HG03520 (cell line): ENCODE data around the gene PRLH.
"Not testable (repeated sequence)": the region's sequence is repeated elsewhere in the genome, so short reads cannot be mapped to it uniquely, and the experiment has no call there.

Source experiments
- ATAC-seq: cut with Tn5 transposase; IDR thresholded peaks from one replicate; pipeline ENCODE4 v1.9.1; 2021; ENCODE audit warnings: mild to moderate bottlenecking, moderate library complexity; ENCODE audit not compliant: unreplicated experiment

The PRLH gene

DNA sequence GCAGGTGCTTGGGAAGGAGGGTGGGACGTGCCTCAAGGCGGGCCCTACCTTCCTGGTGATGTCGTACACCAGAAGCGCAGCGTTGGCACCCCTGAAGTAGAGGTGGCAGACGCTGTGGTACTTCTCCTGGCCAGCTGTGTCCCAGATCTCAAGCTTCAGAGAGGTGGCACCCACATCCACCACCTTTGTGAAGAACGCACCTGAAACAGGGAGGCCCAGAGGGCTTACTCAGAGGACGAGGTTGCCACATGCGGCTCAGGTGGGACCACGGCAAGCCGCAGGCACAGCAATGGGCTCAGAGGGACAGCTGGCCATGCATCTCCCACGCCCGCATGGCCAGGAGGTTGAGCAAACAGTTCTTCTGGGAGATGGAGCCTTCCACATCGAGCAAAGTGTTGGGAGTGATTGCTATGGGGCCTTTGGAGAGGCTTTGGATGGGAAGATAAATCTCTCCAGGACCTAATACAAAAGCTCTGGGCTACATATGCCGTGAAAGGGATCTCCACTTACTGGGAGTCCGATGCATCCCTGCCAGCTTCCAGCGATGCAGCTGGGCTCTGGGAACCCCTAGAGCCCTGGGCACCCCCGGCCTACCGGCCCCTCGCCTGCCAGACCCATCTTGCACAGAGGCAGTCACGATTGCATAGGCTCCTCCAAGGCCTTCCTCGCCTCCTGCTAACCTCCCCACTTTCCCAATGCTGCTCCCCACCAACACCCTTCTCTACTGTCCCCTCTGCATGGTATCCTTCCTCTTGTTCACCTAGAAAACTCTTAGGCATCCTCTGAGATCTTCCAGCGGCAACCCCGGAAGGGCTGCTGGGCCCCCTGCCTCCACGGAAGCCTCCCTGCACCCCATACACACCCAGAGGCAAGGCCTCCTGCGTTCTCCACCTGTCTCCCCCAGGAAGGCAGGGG lies 11.8 kb downstream of the PRLH start:
- no peak for ATAC-seq

DNA sequence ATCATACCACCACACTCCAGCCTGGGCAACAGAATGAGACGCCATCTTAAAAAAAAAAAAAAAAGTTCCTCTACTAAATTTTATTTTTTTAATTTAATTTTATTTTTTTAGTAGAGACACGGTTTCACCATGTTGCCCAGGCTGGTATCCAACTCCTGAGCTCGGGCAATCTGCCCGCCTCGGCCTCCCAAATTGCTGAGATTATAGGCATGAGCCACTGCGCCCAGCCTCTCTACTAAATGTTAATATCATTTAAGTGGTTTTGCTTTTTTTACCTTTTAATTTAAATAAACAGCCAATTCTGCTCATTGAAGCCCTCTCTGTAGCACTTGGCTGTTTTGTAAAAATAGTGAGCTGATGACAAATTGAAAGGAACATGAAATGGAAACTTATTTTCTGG lies 15.0 kb downstream of the PRLH start:
- no peak for ATAC-seq

DNA sequence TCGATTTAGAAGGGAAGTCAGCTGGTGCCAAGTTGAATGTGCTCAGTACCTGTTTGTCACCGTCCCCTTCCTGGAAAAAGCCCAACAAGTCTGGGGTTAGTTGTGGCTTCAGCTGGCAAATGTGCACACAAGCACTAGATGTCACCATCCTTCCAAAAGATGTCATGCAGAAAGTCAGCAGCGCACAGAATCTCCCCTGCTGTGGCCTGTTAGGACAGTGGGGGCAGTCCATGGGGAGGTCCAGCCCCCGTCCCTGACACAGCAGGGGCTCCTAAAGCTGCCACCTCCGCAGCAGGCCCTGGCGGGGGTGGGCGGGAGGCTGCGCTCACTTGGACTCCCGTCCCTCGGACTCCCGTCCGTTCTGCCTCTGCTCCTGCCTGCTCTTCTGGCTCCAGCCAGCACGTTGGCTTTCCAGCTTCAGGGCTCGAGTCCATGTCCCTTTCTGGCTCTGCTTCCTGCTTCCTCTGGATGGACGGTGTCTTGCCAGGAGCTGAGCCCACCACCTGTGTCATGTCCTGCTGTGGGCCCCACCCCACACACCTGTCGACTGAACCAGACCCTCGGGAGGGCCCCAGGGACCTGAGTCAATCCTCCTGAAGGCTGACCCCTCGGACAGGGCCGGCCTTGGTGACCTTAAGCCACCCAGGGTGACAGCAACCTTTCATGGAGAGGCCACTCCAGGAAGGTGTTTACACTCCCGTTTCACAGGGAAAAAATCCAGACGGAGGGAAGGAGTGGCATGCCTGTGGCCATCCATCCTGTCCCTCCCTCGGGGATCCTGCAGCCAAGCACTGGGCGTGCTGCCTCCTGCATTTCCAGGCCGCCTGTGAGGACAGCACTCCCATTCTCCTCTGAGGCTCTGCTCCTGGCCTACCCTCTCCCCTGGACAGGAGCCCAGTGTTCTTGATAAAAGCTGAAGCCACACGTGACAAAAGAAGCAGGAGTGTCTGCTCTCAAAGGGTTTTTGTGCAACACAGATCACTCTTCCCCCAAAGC lies 15.7 kb downstream of the PRLH start:
- no peak for ATAC-seq

DNA sequence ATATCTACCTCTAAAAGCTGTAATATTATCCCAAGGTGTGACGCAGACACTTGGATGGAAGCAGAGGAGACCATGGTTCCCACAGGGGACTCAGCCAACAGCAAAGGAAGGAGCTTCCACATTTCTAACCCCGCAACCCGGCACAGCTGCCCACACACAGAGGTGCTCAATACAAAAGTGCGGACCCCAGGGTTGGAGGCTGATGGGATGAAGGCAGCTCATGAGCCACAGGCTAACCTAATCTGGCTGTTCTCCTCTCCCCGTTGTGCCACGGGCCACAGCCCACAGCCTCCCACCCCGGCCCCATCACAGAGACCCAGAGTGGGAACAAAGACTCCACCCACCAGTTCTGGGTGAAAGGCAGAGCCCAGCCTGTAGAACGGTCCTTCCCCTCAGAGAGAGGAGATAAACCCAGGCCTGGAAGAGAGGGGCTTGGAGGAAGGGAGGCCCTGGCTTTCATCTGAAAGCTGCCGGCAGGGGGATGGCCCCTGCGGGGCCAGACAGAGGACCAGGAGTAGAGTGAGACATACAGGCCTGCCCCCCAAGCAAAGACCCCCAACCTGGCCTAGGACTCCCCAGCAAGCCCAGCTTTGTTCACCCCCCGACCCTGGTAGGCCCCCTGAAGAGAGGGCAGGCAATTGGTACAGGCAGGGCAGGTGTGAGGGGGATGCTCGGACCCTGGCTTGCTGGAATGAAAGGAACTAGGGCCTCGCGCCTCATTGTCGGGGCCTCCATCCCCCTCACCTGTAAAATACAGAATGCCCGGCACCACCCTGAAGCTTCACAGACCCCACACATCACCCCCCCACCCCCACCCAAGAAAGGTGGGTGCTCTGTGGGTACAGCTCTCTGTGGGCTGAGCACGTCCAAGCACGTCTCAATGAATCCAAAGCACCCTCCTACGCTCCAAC lies 17.3 kb downstream of the PRLH start:
- ATAC-seq = no peak

DNA sequence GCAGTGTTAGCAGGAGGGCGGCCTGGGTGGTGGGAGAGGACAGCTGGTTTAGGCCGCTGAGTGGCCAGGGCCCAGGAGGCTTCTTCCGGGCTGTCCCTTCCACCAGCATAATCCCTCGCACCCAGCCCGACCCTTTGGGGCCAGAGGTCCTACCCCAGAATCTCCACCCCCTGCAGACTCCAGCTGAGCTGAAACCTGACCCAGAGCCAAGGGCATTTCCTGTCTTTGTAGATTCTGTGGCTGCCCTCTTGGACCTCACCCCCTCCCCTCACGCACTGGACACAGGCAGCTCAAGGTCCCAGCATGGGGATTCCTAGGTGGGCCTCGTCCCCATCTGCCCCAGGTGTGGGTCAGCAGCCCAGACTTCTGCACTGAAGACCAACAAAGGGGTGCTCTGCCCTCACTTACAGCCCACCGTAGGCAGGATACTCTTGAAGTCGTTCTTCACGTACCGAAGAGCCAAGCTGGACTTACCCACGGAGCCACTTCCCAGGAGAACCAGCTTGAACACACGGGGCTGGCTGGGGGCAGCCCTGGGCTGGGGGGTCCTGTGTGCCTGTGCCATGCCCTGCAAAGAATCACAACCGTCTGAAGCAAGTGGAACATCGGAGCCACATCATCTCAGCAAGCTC lies 19.3 kb downstream of the PRLH start:
- ATAC-seq = no peak

DNA sequence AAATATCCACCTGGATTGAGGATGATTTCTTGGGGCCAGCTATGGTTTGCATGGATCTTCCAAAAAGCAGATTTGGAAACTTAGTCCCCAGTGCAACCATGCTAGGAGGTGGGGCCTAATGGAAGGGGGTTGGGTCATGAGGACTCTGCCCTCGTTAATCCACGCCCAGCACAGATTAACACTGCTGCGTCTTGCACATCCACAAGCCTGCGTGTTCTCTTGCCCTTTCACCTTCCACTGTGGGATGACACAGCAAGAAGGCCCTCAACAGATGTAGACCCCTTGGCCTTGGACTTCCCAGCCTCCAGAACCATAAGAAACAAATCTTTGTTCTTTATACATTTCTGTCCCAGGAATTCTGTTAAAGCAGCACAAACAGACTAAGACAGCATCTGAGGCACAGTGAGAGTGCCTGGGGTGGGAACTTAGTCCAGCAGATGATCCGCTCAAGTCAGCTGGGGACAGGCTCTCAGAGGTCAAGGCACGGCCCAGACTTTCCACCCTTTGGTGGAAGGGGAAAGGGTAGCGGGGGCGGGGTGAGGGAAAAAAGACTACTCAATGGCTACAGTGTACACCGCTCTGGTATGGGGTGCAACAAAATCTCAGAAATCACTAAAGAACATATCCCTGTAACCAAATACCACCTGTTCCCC lies 21.8 kb downstream of the PRLH start:
- ATAC-seq = no peak

DNA sequence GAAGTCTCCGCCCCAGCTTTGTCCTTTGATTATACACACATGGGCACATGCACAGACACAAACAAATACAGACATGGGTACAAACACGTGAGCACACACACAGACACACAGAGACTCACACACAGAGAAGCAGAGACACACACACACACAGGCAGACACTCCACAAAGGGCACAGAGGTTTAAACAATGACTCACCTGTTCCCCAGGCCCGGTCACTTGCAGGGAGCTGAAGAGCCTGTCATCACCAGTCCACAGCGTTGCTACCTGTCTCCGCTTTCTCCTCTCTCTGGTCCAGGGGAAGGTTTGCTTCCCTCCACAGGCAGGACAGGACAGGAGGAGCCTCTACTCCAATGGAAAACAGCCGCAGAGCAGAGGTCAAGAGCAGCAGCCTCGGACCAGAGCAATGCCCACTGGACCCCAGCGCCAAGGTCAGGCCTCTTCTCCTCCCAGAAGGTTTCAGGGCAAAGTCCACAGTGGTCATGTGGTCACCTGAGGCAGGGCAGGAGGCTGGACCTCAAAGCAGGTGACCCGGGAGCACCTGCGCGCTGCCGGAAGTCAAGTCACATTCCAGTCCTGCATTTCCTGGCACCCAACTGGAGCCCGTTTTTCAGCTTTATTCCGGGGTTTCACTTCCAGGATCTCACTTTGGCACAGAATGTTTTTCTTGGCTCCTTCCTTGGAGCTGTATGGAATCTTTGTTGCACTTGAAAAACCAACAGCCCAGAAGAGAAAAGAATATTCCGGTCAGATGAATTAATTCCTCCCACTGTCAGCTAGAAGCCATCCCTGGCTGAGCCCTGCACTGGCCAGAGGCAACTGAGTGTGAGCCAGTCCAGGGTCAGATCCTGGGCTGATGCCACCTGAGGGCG lies 24.1 kb downstream of the PRLH start, which contains the start of gene RAB17:
TSS of gene RAB17 (minus strand) at position 463 of the 869 bp plus-strand sequence. CDS start 4,580 bp downstream, outside the sequence.
- ATAC-seq = no peak

DNA sequence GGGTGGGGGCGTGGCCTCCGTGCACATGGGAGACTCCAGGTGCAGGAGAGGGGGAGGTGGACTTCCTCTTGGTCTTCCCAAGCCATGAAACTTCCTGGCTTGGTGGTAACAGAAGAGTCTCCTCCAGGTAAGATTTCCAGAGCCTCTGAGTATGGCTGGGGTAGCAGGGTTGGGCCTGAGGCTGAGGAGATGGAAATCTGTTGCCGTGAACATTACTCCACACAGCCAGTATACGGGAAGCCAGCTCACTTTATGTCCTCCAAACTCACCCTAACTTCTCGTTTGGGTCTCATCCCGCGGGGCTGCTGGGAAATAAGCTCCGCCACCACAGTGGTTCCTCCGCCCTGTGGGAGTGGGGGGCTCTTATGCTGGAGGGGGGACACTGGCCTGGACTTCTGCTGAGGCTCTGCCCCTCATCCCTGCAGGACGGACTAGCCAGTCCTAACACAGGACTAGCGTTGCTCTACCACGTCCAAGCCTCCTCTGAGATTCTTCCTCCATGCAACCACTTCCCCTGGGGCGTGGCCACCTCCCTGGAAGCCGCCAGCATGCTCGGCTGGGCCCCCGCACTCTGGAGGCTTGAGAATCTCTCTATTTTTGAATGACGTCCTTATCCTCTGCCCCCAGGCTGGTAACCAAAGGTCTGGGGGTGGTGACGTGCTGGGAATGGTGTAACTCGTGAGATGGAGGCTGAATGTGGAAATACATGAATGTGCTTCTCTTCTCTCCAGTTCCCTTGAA lies 24.9 kb downstream of the PRLH start:
- ATAC-seq = no peak

DNA sequence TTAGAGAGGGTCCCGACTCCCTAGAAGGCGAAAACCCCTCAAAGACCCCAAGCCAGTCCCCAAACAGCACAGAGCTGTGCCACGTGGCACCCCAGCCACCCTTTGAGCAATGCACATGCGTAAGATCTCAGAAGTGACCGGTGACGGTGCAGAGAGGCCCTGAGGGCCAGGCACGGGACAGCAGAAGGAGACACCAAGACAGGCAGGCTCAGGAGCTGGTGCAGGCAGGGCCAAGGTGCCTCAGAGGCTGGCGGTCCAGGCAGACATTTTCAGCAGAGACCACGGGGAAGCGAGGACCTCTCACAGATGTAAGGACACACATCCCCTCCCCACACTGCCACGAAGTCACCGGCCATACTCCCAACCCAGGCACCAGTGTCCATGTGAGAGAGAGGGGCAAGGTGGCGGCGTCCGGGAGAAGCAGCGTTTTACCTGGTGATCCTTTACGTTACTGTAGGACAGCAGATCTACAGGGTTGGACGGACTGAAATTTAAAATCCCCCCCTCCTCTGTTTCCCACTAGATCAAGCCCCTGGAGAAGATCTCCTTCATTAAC lies 26.1 kb downstream of the PRLH start:
- no peak for ATAC-seq

DNA sequence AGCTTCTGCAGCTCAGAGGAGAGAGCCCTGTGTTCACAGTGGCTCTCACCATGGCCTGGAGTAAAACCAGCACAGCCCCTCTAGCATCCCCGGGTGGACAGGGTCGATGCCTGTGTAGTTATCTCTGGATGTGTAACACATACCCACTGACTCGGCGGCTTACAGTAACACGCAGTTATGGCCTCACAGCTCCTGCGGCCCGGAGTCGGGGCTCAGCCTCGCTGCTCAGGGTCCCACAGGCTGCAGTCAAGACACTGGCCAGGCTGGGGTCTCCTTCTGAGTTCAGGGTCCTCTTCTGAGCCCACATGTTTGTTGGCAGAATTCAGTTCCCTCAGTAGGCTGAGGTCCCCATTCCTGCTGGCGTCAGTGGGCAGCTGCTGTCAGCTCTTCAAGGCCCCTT lies 26.7 kb downstream of the PRLH start:
- ATAC-seq = no peak

DNA sequence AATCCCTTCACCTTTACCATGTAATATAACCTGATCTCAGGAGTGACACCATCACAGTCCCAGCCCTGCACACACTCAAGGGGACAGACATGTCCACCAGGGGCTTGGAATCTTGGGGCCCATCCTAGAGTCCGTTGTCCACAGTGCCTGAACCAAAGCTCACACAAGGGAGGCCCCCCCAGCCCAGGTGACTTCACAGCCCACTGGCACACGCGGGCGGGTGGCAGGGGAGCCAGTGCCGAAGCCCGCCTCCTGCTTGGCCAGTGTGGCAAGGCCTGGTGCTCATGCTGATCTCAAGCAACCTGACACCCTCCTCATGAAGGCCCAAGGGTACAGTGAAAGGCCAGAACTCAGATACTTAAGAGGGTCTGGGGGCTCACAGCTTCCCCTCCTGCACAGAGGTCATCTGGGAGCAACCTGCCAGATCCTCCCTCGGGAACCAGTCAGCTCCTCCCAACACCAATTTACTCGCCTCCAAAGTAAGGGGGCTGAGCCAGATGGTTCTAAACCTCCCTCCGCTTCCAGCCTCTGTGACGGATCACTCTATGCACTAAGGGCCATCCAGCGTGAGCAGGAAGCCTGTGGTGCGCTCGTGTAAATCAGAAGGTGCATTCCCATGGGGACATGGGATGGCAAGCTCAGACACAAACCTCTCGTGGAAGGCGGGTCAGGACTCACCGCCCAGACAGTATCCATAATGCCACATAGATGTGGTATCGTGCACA lies 27.4 kb downstream of the PRLH start:
- ATAC-seq = no peak

DNA sequence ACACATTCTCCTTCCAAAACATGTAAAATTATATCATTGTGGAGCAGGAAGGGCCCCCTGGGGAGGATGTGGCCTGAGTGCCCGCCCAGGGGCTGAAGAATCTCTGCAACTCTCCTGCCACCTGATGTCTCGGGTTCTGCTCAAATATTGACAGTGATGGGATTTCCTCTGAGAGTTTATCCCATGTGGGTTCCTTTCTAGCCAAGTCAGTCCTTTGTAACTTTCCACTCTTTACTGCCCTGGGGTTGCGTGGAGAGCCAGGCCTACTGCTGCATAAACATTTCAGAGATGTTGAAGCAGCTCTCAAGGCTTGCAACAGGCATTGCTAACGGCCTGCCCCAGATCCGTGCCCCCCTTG lies 28.1 kb downstream of the PRLH start:
- no peak for ATAC-seq

DNA sequence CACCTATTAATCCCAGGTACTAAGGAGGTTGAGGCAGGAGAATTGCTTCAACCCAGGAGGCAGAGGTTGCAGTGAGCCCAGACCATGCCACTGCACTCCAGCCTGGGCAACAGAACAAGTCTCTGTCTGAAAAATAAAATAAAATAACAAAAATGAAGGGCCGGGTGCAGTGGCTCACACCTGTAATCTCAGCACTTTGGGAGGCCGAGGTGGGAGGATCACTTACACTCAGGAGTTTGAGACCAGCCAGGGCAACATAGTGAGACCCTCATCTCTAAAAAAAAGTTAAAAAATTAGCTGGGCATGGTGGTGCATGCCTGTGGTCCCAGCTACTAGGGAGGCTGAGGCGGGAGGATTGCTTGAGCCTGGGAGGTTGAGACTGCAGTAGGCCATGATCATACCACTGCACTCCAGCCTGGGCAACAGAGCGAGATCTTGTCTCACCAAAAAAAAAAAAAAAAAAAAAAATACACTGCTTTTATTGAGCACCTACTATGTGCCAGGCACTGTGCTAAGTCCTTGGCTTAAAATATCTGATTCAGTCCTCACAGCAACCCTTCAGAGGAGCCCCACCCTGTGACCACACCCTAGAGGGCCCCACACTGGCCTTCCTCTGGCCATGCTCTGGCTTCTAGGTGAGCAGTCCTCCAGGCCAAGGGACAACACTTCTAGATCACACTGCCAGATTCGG lies 29.6 kb downstream of the PRLH start:
- not testable (repeated sequence) for ATAC-seq

DNA sequence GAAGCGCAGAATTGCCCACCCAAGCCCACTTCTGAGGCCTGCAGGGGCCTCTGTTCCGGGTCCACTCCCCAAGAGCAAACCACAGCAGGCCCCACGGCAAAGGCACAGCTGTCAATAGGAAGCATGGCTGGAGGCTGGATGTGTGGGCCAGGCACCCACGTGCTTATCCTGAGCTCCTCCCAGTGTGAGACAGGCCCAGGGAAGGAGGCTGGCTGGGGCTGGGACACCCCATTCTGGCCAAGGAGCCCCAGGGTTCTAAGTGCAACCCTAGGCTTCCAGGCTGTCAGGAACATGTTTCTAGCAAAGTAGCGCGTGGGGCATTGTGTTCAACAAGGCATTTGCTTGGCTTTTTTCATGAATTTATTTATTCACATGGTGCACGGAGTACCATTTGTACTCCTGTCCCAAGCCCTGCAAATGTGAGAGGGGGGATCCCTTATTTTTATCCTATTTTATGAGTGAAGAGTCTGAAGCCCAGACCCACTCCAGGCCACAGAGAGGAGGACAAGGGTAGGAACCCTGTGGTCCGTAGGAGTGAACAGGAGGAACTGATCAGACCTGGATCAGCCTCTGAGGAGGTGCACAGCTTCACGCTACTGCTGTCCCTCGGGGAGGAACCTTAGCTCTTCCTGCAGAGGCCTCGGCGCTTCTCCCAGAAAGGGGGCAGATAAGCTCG lies 30.3 kb downstream of the PRLH start:
- no peak for ATAC-seq

DNA sequence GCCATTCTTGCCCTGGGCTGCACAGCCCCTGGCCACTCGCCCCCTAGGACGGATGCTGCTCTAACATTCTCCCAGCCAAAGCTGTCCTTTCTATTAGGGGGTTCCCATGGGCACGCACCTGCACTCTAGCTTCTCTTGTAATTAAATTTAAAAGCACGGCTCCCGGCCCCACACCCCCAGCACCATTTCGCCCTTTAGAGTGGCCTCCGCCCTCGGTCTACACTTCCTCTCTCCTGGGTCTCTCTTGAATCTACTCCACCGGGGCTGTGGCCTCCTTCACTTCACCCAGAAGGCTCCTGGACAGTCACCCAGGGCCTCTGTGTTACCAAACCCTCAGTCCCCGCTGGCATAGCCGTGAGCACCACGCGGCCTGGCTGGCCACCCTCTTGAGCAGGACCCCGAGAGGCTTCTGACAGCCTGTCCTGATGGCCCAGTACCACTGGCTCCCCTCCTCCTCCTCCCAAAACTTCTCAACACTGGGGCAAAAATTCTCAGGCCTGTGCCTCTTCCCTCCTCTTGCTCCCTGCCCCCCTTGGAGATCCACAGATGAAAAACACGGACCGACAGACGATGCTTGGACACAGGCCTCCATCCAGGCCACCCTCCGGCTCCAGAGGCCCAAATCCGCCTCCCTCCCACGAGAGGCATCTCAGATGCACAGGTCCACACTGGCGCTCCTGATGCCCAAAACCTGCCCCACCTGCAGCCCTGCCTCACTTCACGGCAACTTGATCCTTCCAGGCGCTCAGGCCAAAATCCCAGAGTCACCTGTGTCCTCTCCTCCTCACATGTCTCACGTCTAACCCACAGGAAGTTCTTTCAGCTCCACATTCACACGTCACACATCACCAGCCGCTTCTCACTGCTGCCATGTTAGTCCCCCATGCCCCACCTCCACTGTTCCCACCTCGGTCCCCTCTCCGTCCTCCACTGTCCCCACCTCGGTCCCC lies 31.1 kb downstream of the PRLH start:
- ATAC-seq = no peak
